Astrocyte (in vitro differentiated cells and primary cell): Measurements from ENCODE around the gene CHN1. TPM values are rescaled to one million over a fixed set of nuclear protein-coding genes. Genes with fewer than 3 reads are reported as not detected.

Experiments
- DNase-seq: peaks from one replicate; pipeline ENCODE4 v3.0.0-alpha.2; 2010; ENCODE audit warnings: low read depth
- FAIRE-seq: peaks from 2 replicates; lab custom pipeline; 2011; peaks lifted over from hg19 to GRCh38; lab: Jason Lieb, UNC
- H2AFZ ChIP-seq: 2 replicates; pipeline ENCODE4 v1.6.0; 2012; ENCODE audit warnings: low read depth, low read length, inconsistent platforms
- H3K27ac ChIP-seq: 2 replicates; pipeline ENCODE4 v1.5.1; 2011; ENCODE audit warnings: low read depth, low read length, inconsistent platforms
- H3K27me3 ChIP-seq: 2 replicates; pipeline ENCODE4 v1.6.0; 2011; ENCODE audit warnings: low read length, inconsistent platforms; ENCODE audit not compliant: insufficient read depth
- H3K36me3 ChIP-seq: 2 replicates; pipeline ENCODE4 v1.5.1; 2011; ENCODE audit warnings: low read length, inconsistent platforms; ENCODE audit not compliant: insufficient read depth
- H3K4me1 ChIP-seq: 2 replicates; pipeline ENCODE4 v1.5.1; 2011; ENCODE audit warnings: low read length, inconsistent platforms; ENCODE audit not compliant: insufficient read depth
- H3K4me2 ChIP-seq: 2 replicates; pipeline ENCODE4 v1.6.0; 2012; ENCODE audit warnings: low read length, inconsistent platforms
- H3K4me3 ChIP-seq: 2 replicates; pipeline ENCODE4 v1.5.1; 2011; ENCODE audit warnings: low read depth, mild to moderate bottlenecking, low read length, inconsistent platforms; ENCODE audit not compliant: insufficient read depth
- H3K79me2 ChIP-seq: 2 replicates; pipeline ENCODE4 v1.6.0; 2012; ENCODE audit warnings: mild to moderate bottlenecking, low read length, inconsistent platforms; ENCODE audit not compliant: insufficient read depth
- H3K9ac ChIP-seq: 2 replicates; pipeline ENCODE4 v1.6.0; 2012; ENCODE audit warnings: mild to moderate bottlenecking, low read length, inconsistent platforms
- H3K9me3 ChIP-seq: 2 replicates; pipeline ENCODE4 v1.5.1; 2012; ENCODE audit warnings: low read depth, mild to moderate bottlenecking, low read length, inconsistent platforms; ENCODE audit not compliant: insufficient read depth
- H4K20me1 ChIP-seq: 2 replicates; pipeline ENCODE4 v1.6.0; 2012; ENCODE audit warnings: low read length, inconsistent platforms; ENCODE audit not compliant: insufficient read depth
- H3K27ac Mint-ChIP-seq: one replicate; pipeline ENCODE4 v1.8.0; 2021; ENCODE audit warnings: mild to moderate bottlenecking, mixed read lengths; ENCODE audit not compliant: unreplicated experiment
- H3K27me3 Mint-ChIP-seq: one replicate; pipeline ENCODE4 v1.8.0; 2021; ENCODE audit warnings: low read depth, mixed read lengths; ENCODE audit not compliant: unreplicated experiment
- H3K36me3 Mint-ChIP-seq: one replicate; pipeline ENCODE4 v1.8.0; 2021; ENCODE audit warnings: low read depth, mixed read lengths; ENCODE audit not compliant: unreplicated experiment
- H3K4me1 Mint-ChIP-seq: one replicate; pipeline ENCODE4 v1.8.0; 2021; ENCODE audit warnings: low read depth, mixed read lengths; ENCODE audit not compliant: unreplicated experiment
- H3K4me3 Mint-ChIP-seq: one replicate; pipeline ENCODE4 v1.8.0; 2021; ENCODE audit warnings: mild to moderate bottlenecking, moderate library complexity, mixed read lengths; ENCODE audit not compliant: unreplicated experiment
- H3K9me3 Mint-ChIP-seq: one replicate; pipeline ENCODE4 v1.8.0; 2021; ENCODE audit warnings: mild to moderate bottlenecking, mixed read lengths; ENCODE audit not compliant: unreplicated experiment
- CTCF ChIP-seq: IDR thresholded peaks from 2 replicates; pipeline ENCODE4 v1.5.1; 2011; ENCODE audit warnings: low read depth, mild to moderate bottlenecking, inconsistent platforms, low read length, moderate library complexity; ENCODE audit not compliant: insufficient read depth
- EZH2 ChIP-seq: IDR thresholded peaks from 2 replicates; pipeline ENCODE4 v1.6.1; 2012; ENCODE audit warnings: mild to moderate bottlenecking, low read length, inconsistent platforms; ENCODE audit not compliant: insufficient read depth
- total RNA-seq: library from RNA; stranded (reverse); gene quantifications from 2 replicates; pipeline ENCODE4 v1.2.1, GENCODE V29; 2021

CHN1 gene
- total RNA-seq, 1 donor from 2014 or later: 23.9 TPM

GRCh38 chr2:175006281-175006680, 1.1 kb upstream of the CHN1 start:
- no peaks in the 10 kb centered on the region for H3K9me3 ChIP-seq
- no peak overlapping the region for H3K4me2 ChIP-seq
- no peak overlapping the region for H3K9ac ChIP-seq
- peaks cover 9% of the 10 kb centered on the region for H3K4me1 Mint-ChIP-seq
- no peaks in the 10 kb centered on the region for H3K9me3 Mint-ChIP-seq
- peak overlapping the region; percentile 88 for H3K4me3 Mint-ChIP-seq
- peaks cover 38% of the 10 kb centered on the region for H3K27me3 ChIP-seq
- no peaks in the 10 kb centered on the region for H3K36me3 Mint-ChIP-seq
- H2AFZ ChIP-seq: no peak overlapping the region
- H3K36me3 ChIP-seq: no peaks in the 10 kb centered on the region
- H3K4me3 ChIP-seq: no peak overlapping the region
- no peak overlapping the region for H3K27ac ChIP-seq
- DNase-seq: no peak
- no peak overlapping the region for H3K27ac Mint-ChIP-seq
- H3K79me2 ChIP-seq: no peaks in the 10 kb centered on the region
- no peaks in the 10 kb centered on the region for H4K20me1 ChIP-seq
- no peak for TF ChIP-seq CTCF
- no peak for TF ChIP-seq EZH2
- H3K4me1 ChIP-seq: no peaks in the 10 kb centered on the region
- no peak for FAIRE-seq
- peaks cover 12% of the 10 kb centered on the region for H3K27me3 Mint-ChIP-seq

- Mint-ChIP-seq H3K9me3 (no peaks in the 10 kb centered on the region), H3K36me3 (no peaks in the 10 kb centered on the region), H3K27ac (no peak overlapping the region), H3K4me1 (peaks cover 9% of the 10 kb centered on the region), H3K27me3 (peaks cover 12% of the 10 kb centered on the region), H3K4me3 (peak overlapping the region; percentile 88)
- H3K4me1 ChIP-seq: no peaks in the 10 kb centered on the region
- peak overlapping the region; percentile 66 for H3K4me3 ChIP-seq
- peak overlapping the region; percentile 88 for H3K4me2 ChIP-seq
- H3K36me3 ChIP-seq: no peaks in the 10 kb centered on the region
- no peaks in the 10 kb centered on the region for H4K20me1 ChIP-seq
- no peak for DNase-seq
- H3K9ac ChIP-seq: peak overlapping the region; percentile 66
- H3K9me3 ChIP-seq: no peaks in the 10 kb centered on the region
- no peak overlapping the region for H3K27ac ChIP-seq
- no peaks in the 10 kb centered on the region for H3K79me2 ChIP-seq
- H3K27me3 ChIP-seq: peaks cover 38% of the 10 kb centered on the region
- peak overlapping the region; percentile 75 for H2AFZ ChIP-seq
- FAIRE-seq: no peak
- TF ChIP-seq EZH2 (no peak), CTCF (no peak)
Observed at GRCh38 chr2:175005733-175006264, 618 bp upstream of the CHN1 start.

GRCh38 chr2:175004730-175004979, 526 bp downstream of the CHN1 start:
- H3K9me3 Mint-ChIP-seq: no peaks in the 10 kb centered on the region
- Histone ChIP-seq H3K79me2 (no peaks in the 10 kb centered on the region), H3K4me1 (no peaks in the 10 kb centered on the region), H2AFZ (peak overlapping the region; percentile 75), H3K9me3 (no peaks in the 10 kb centered on the region), H3K36me3 (no peaks in the 10 kb centered on the region), H3K27me3 (peaks cover 38% of the 10 kb centered on the region), H3K4me3 (peak overlapping the region; percentile 66), H3K9ac (peak overlapping the region; percentile 66), H4K20me1 (no peaks in the 10 kb centered on the region), H3K4me2 (peak overlapping the region; percentile 88), H3K27ac (no peak overlapping the region)
- DNase-seq (no peak), FAIRE-seq (no peak)
- peaks cover 9% of the 10 kb centered on the region for H3K4me1 Mint-ChIP-seq
- peaks cover 12% of the 10 kb centered on the region for H3K27me3 Mint-ChIP-seq
- H3K4me3 Mint-ChIP-seq: peak overlapping the region; percentile 97
- TF ChIP-seq EZH2 (no peak), CTCF (no peak)
- peak overlapping the region; percentile 85 for H3K27ac Mint-ChIP-seq
- no peaks in the 10 kb centered on the region for H3K36me3 Mint-ChIP-seq
